Activated CD4-positive, alpha-beta T cell treated with anti-CD3 and anti-CD28 coated beads, Interleukin-10, Interleukin-2, amounts not matched to agents 100 ng/mL and 50 ng/mL, durations not matched to agents 16 hours and 8 hours (primary cell): ENCODE results near the gene KRTAP22-2.

Experiments used
- DNase-seq: peaks from one replicate; pipeline ENCODE4 v3.0.0-alpha.2; 2020

KRTAP22-2 gene

GRCh38 chr21:30590297-30590696 is at the start of gene KRTAP22-2:
KRTAP22-2 (minus strand) TSS chr21:30590397.
- no peak for DNase-seq

GRCh38 chr21:30638686-30639085 is 48.5 kb upstream of the KRTAP22-2 start:
- no peak for DNase-seq

DNA sequence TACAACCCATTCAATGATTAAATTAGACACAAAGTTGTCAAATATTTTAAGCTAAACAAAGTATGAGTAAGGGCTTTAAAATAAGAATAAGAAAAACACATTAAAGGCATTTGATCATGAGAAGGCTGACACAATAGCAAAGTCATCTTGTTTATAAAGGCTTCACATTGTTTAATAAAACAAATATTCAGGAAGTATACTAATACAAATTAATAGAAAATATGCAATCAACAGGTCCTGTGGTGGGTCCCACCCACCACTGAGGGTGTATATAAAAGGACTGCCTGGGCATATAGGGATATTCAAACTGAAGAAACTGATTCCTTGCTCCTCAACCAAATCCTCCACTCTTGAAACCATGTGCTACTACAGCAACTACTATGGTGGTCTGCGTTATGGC is 44.7 kb upstream of the KRTAP22-2 start, which contains the start of gene KRTAP20-2:
KRTAP20-2 (plus strand) TSS at position 301 of the 400 bp plus-strand sequence; CDS start at position 359, 58 bp downstream.
- DNase-seq = no peak

DNA sequence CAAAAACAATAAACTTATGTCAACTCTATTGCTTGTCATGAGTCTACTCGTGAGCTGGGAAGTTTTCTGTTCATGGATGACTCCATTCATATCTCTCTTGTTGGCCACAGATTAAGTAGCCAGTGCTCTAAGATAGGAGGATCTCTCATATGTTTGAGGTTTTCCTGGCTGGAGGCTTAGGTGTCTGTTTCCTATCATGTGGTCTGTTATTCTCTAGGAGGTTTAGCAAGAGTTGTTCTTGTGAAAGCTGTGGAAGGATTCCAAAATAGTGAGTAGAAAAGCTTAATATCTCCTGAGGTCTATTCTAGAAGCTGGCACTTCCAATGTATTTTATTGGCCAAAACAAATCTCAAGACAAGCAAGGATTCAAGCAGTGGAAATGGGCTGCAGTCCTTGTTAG is 39.0 kb upstream of the KRTAP22-2 start:
- DNase-seq = no peak

DNA sequence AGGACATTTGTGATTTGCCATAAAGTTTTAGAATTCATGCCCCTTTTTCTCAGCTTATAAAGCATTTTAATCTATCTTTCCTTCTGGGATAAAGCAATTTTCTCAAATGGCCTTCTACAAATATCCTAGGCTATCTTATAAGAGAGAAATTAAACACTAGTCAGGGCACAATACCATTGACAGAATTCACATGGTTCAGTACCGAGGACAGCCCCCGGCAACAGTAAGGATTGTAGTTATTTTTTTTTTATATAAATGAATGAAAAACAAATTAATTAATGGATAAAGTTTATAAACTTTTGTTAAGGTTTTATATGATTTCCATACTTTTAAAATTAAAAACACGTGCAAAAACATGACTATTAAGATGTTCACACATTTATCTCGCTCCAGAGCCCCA is 37.9 kb upstream of the KRTAP22-2 start:
- no peak for DNase-seq

GRCh38 chr21:30625449-30626165 is 35.4 kb upstream of the KRTAP22-2 start:
- DNase-seq = no peak

GRCh38 chr21:30623362-30623761 is 33.2 kb upstream of the KRTAP22-2 start:
- no peak for DNase-seq

GRCh38 chr21:30620522-30620921 is 30.3 kb upstream of the KRTAP22-2 start, which contains the start of gene KRTAP20-4:
KRTAP20-4 (plus strand) TSS chr21:30620627.
- DNase-seq = no peak

GRCh38 chr21:30620080-30620479 is 29.9 kb upstream of the KRTAP22-2 start:
- DNase-seq = no peak

DNA sequence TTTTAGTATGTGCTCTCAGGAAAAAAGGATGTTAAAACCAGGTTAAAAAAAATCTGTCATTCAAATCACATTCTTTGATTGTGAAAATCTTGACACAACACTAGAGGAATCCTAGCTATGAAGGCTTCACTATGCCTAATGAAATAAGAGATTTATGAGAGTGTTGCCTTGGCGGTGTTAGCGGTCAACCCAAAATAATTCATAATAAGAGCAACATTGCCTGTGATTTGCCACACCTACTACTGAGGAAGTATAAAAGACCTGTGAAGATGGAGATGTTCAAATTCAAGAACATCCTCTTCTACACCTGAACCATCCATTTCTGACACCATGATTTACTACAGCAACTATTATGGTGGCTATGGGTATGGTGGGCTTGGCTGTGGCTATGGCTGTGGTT is 25.9 kb upstream of the KRTAP22-2 start, which contains the start of gene KRTAP20-1:
KRTAP20-1 (plus strand) TSS at position 301 of the 400 bp plus-strand sequence; CDS start at position 331, 30 bp downstream.
- DNase-seq = no peak

DNA sequence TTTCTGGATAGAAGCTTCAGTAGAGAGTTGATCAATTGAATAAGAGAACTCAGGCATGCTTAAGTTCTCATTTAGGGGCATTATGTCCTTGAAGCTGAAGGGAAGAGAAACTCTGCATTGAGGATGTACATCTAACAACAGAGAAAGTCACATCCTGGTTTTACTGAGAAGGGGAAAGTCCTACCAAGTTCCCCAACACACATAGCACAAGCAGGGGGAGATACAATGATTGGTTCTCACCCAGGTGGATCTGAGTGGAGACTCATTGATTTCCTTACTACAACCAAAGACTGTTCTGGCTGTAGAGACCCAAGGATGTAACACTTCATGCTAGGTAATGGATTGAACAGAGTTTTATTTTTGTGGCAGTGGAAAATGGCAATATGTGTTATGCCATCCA is 25.0 kb upstream of the KRTAP22-2 start:
- DNase-seq = no peak

DNA sequence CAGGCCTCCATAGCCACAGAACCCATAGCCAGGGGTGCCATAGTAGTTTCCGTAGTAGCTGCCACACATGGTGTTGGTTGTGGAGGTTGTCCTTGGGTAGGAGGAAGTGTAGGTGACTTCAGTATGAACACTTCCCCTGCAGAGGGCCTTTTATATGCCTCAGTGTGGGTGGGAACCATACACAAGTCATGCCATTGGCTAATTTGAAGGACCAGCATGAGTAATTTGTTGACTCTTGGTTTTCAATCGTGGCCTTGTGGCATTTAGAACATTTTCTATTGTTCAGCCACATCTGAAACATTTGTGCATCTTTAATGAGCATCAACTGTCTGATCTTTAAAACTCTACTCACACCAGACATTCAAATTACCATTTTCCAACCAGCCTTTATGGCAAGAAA is 23.6 kb upstream of the KRTAP22-2 start, which contains the start of gene KRTAP6-1:
KRTAP6-1 (minus strand) TSS at position 95 of the 400 bp plus-strand sequence; CDS start at position 69, 26 bp downstream.
- DNase-seq = peak; percentile 6

DNA sequence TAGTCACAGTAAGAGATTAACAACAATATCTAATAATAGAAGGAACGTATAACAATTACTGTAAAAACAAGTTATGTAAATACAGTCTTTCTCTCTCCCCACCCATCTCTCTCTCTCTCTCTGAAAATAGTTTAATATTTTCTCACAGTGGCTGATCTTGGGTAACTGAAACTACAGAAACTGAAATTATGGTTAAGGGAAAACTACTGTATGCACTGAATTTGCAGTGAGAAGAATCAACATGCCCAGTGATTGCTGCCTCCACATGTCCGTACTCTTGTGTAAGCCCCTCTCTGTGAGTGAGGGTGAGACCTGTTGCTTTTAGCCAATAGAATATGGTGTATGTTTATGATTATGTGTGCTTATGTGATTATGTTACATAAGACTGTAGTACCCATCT is 21.9 kb upstream of the KRTAP22-2 start:
- no peak for DNase-seq

GRCh38 chr21:30605968-30606367 is 15.8 kb upstream of the KRTAP22-2 start:
- no peak for DNase-seq

GRCh38 chr21:30600787-30601186 is 10.6 kb upstream of the KRTAP22-2 start, which contains the start of gene KRTAP22-1:
KRTAP22-1 (plus strand) TSS chr21:30601087.
- no peak for DNase-seq

GRCh38 chr21:30598802-30599201 is 8.6 kb upstream of the KRTAP22-2 start, which contains the start of gene KRTAP6-2:
KRTAP6-2 (minus strand) TSS chr21:30598902; CDS start chr21:30598874, 28 bp downstream.
- no peak for DNase-seq

- DNase-seq = no peak
Observed at GRCh38 chr21:30592140-30592539, 1.9 kb upstream of the KRTAP22-2 start, which contains the start of gene KRTAP6-3. KRTAP6-3 (plus strand) TSS chr21:30592440; CDS start chr21:30592446, 6 bp downstream.

- DNase-seq = no peak
Observed at GRCh38 chr21:30582870-30583269, 7.3 kb downstream of the KRTAP22-2 start.

DNA sequence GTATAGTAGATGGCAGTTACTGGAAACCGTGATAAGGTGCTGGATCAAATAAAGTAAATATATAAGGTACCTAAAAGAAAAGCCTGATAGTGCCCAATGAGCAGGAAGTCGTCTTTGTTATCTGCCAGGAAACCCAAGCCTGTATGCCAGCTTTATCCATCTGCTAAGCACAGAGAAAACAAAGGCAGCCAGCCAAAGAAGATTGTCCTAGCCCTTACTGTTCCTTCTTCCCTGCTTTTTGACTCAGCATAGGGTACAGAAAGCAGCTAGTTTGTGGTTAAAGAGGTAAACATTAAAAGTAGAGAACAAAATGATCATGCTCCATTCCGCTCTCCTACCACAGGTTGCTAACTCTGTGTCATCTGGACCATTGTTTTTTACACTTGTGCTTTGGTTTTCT is 10.1 kb downstream of the KRTAP22-2 start:
- DNase-seq = no peak

DNA sequence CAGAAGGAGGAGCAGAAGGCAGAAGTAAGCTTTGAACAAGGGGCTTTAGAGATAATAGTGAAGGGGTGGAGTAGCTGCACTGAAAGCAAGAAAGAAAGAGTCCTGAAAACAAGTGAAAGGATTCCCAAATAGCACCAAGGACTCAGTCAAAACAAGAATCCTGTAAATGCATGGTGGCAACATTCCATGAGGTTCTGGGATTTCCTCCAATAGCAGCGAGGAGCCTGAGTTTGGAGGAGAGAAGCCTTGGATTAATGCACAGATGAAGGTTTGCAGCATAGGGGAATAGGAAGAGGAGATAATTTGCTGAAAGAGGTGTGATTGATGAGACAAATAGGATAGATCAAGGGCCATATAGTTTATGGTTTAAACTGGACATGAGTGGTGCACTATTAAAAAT is 10.9 kb downstream of the KRTAP22-2 start:
- no peak for DNase-seq

- no peak for DNase-seq
Observed at GRCh38 chr21:30577766-30578165, 12.4 kb downstream of the KRTAP22-2 start.

DNA sequence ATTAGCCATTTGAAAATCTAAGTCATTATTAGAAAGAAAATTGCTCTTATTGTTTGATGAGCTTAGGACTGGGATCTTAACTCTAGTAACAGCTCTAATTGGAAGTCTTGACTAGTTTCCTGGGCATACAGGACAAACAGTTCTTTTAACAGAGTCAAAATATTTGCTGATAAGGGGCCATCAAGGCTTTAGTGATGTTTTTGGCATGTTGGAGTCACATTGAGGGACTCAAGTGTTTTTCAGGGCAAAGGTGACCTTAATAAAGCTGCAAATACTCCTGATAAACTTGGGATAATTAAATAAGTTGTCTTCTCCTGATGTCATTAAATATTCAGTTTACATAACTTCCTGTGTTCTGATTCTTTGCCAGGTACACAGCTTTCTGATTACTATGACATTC is 22.6 kb downstream of the KRTAP22-2 start:
- no peak for DNase-seq

- DNase-seq = no peak
Observed at GRCh38 chr21:30563630-30564029, 26.6 kb downstream of the KRTAP22-2 start.

DNA sequence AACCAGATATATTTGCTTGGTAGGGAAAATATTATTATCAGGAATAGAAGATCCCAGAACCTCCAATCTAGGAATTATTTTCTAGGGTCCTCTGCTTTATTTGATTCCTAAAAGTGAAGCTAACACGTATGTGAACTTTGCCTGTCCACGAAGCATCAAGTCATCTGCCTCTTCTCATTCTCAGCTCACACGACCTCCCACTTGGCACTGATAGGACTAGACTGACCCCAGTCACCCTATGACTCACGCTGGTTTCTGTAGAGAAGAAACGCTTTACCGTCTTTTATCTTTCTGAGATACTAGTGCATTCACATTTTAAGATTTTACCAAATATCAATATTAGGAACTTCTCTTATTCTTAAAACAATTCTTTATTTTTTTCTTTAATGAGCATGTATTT is 27.1 kb downstream of the KRTAP22-2 start:
- no peak for DNase-seq
